Epithelial cell of esophagus (primary cell): ENCODE data around the gene GABARAPL1.
"Not testable (repeated sequence)": the region's sequence is repeated elsewhere in the genome, so short reads cannot be mapped to it uniquely, and the experiment has no call there.

Experiments used
- DNase-seq: peaks from one replicate; pipeline ENCODE4 v3.0.0; 2010; ENCODE audit warnings: low read depth
- H3K4me3 ChIP-seq: 2 replicates; pipeline ENCODE4 v1.5.1; 2011; ENCODE audit warnings: mild to moderate bottlenecking, low read length, control low read depth
- CTCF ChIP-seq: IDR thresholded peaks from 2 replicates; pipeline ENCODE4 v1.5.1; 2011; ENCODE audit warnings: low read depth, mild to moderate bottlenecking, low read length, control low read depth, inconsistent platforms; ENCODE audit not compliant: insufficient read depth; ENCODE audit errors: missing control alignments

The GABARAPL1 gene

GRCh38 chr12:10197879-10198278 is 14.8 kb upstream of the GABARAPL1 start:
- DNase-seq, result no peak
- H3K4me3 ChIP-seq, result no peak overlapping the region
- TF ChIP-seq CTCF, result no peak

- H3K4me3 ChIP-seq, result not testable (repeated sequence)
These were observed 8.2 kb upstream of the GABARAPL1 start for GRCh38 chr12:10204495-10204894.

GRCh38 chr12:10205220-10205807 is 7.4 kb upstream of the GABARAPL1 start:
- H3K4me3 ChIP-seq, result no peak overlapping the region
- TF ChIP-seq CTCF, result no peak
- peak; percentile 75 for DNase-seq

More at GRCh38 chr12:10204495-10204894, 8.2 kb upstream of the GABARAPL1 start:
- DNase-seq, result not testable (repeated sequence)

GRCh38 chr12:10207136-10207535 is 5.5 kb upstream of the GABARAPL1 start:
- no peak overlapping the region for H3K4me3 ChIP-seq
- no peak for TF ChIP-seq CTCF
- DNase-seq, result no peak

- H3K4me3 ChIP-seq, result no peak overlapping the region
- no peak for DNase-seq
- TF ChIP-seq CTCF, result no peak
These were observed 2.5 kb upstream of the GABARAPL1 start for GRCh38 chr12:10210225-10210624.

GRCh38 chr12:10211101-10211939 is 1.4 kb upstream of the GABARAPL1 start:
- DNase-seq, result no peak
- TF ChIP-seq CTCF, result no peak
- no peak overlapping the region for H3K4me3 ChIP-seq

GRCh38 chr12:10211940-10212738 is 538 bp upstream of the GABARAPL1 start:
- peak; percentile 99 for DNase-seq
- H3K4me3 ChIP-seq, result peak overlapping the region; percentile 90
- TF ChIP-seq CTCF, result no peak
